Mesodermal cell (in vitro differentiated cells): ENCODE results near the gene FXR2.
"Not testable (repeated sequence)": the region's sequence is repeated elsewhere in the genome, so short reads cannot be mapped to it uniquely, and the experiment has no call there.

Experiments
- H3K27ac ChIP-seq: 2 replicates; pipeline ENCODE4 v1.7.0; 2013; ENCODE audit warnings: mild to moderate bottlenecking, low read depth, low read length, moderate library complexity; ENCODE audit not compliant: severe bottlenecking
- H3K36me3 ChIP-seq: 2 replicates; pipeline ENCODE4 v1.7.1; 2013; ENCODE audit warnings: mild to moderate bottlenecking, low read length, moderate library complexity; ENCODE audit not compliant: control insufficient read depth, insufficient read depth
- H3K4me1 ChIP-seq: one replicate; pipeline ENCODE4 v1.7.1; 2013; ENCODE audit warnings: mild to moderate bottlenecking, low read length; ENCODE audit not compliant: insufficient read depth, control insufficient read depth, poor library complexity, severe bottlenecking
- H3K4me3 ChIP-seq: 2 replicates; pipeline ENCODE4 v1.7.0; 2013; ENCODE audit warnings: low read length, control low read depth, mild to moderate bottlenecking; ENCODE audit not compliant: insufficient read depth, poor library complexity, severe bottlenecking; ENCODE audit errors: extremely low read depth
- H3K9me3 ChIP-seq: 2 replicates; pipeline ENCODE4 v1.7.1; 2013; ENCODE audit warnings: mild to moderate bottlenecking, low read length, moderate library complexity; ENCODE audit not compliant: control insufficient read depth
- WGBS, 2 experiments: methylation state at CpG; one replicate each; pipeline ENCODE4 v1.1.5; 2013; ENCODE audit warnings: missing lambda C conversion rate in 2 of 2; ENCODE audit not compliant: insufficient coverage in 2 of 2; 5-methylcytosine and 5-hydroxymethylcytosine counted together

FXR2 gene

GRCh38 chr17:7627250-7628121 is 12.8 kb upstream of the FXR2 start, which contains the start of gene SAT2:
Gene SAT2 (minus strand): TSS chr17:7627821. CDS start chr17:7627635, 186 bp downstream.
- 0 to 2% methylated on average over 32 to 45 of the region's 54 CpGs for WGBS, 2 experiments
- peaks cover 10% of the 10 kb centered on the region for H3K36me3 ChIP-seq
- H3K9me3 ChIP-seq = no peaks in the 10 kb centered on the region

GRCh38 chr17:7626956-7627249 is 12.2 kb upstream of the FXR2 start:
- peak overlapping the region; percentile 83 for H3K4me3 ChIP-seq
- H3K27ac ChIP-seq = peak overlapping the region; percentile 94
- peaks cover 10% of the 10 kb centered on the region for H3K36me3 ChIP-seq
- H3K9me3 ChIP-seq = no peaks in the 10 kb centered on the region
- peaks cover 5% of the 10 kb centered on the region for H3K4me1 ChIP-seq
- 0 to 16% methylated on average over 1 to 4 of the region's 6 CpGs for WGBS, 2 experiments

More at GRCh38 chr17:7627250-7628121, 12.8 kb upstream of the FXR2 start, which contains the start of gene SAT2:
- Histone ChIP-seq H3K4me3 (peak within 1 kb of the TSS; percentile 83), H3K4me1 (peaks cover 5% of the 10 kb centered on the region), H3K27ac (peak within 1 kb of the TSS; percentile 94)

- Histone ChIP-seq H3K36me3 (peaks cover 10% of the 10 kb centered on the region), H3K4me1 (peaks cover 5% of the 10 kb centered on the region), H3K9me3 (no peaks in the 10 kb centered on the region), H3K27ac (no peak overlapping the region), H3K4me3 (peak overlapping the region; percentile 83)
- WGBS, 2 experiments = 93 to 100% methylated on average over 5 to 6 of the region's 7 CpGs
These were observed 11.6 kb upstream of the FXR2 start for GRCh38 chr17:7626307-7626706.

- not testable (repeated sequence) for H3K36me3 ChIP-seq, H3K9me3 ChIP-seq, H3K27ac ChIP-seq, H3K4me1 ChIP-seq, H3K4me3 ChIP-seq
- WGBS, 2 experiments = 96 to 98% methylated on average over 16 of the region's 16 CpGs
These were observed 11.1 kb upstream of the FXR2 start for GRCh38 chr17:7625749-7626148.

GRCh38 chr17:7623661-7624060 is 9.0 kb upstream of the FXR2 start:
- 94% methylated on average over 2 to 5 of the region's 5 CpGs for WGBS, 2 experiments
- Histone ChIP-seq H3K4me3 (no peak overlapping the region), H3K27ac (no peak overlapping the region), H3K36me3 (peaks cover 10% of the 10 kb centered on the region), H3K9me3 (no peaks in the 10 kb centered on the region), H3K4me1 (peaks cover 5% of the 10 kb centered on the region)

GRCh38 chr17:7620835-7621234 is 6.1 kb upstream of the FXR2 start:
- H3K27ac ChIP-seq = no peak overlapping the region
- H3K4me1 ChIP-seq = no peaks in the 10 kb centered on the region
- H3K36me3 ChIP-seq = peaks cover 4% of the 10 kb centered on the region
- no peaks in the 10 kb centered on the region for H3K9me3 ChIP-seq
- no peak overlapping the region for H3K4me3 ChIP-seq
- WGBS, 2 experiments = 86 to 93% methylated on average over 5 of the region's 8 CpGs

GRCh38 chr17:7618608-7619007 is 3.9 kb upstream of the FXR2 start:
- 94 to 96% methylated on average over 4 of the region's 5 CpGs for WGBS, 2 experiments
- H3K36me3 ChIP-seq = no peaks in the 10 kb centered on the region
- H3K9me3 ChIP-seq = no peaks in the 10 kb centered on the region
- no peaks in the 10 kb centered on the region for H3K4me1 ChIP-seq
- H3K27ac ChIP-seq = no peak overlapping the region
- H3K4me3 ChIP-seq = no peak overlapping the region

GRCh38 chr17:7615265-7615747 is 609 bp upstream of the FXR2 start:
- peaks cover 5% of the 10 kb centered on the region for H3K4me1 ChIP-seq
- H3K36me3 ChIP-seq = peaks cover 17% of the 10 kb centered on the region
- H3K27ac ChIP-seq = peak overlapping the region; percentile 91
- WGBS, 2 experiments = 17 to 29% methylated on average over 15 to 18 of the region's 28 CpGs
- no peaks in the 10 kb centered on the region for H3K9me3 ChIP-seq
- peak overlapping the region; percentile 31 for H3K4me3 ChIP-seq

- H3K9me3 ChIP-seq = no peaks in the 10 kb centered on the region
- H3K27ac ChIP-seq = peak overlapping the region; percentile 91
- H3K4me3 ChIP-seq = peak overlapping the region; percentile 84
- H3K4me1 ChIP-seq = peaks cover 5% of the 10 kb centered on the region
- WGBS, 2 experiments = 11 to 13% methylated on average over 15 to 17 of the region's 20 CpGs
- peaks cover 29% of the 10 kb centered on the region for H3K36me3 ChIP-seq
These were observed 800 bp downstream of the FXR2 start for GRCh38 chr17:7613769-7614424.

GRCh38 chr17:7612294-7612640 is 2.4 kb downstream of the FXR2 start:
- peak overlapping the region; percentile 84 for H3K4me3 ChIP-seq
- no peak overlapping the region for H3K27ac ChIP-seq
- no peaks in the 10 kb centered on the region for H3K9me3 ChIP-seq
- H3K36me3 ChIP-seq = peaks cover 43% of the 10 kb centered on the region
- 93 to 95% methylated on average over 1 of the region's 1 CpG for WGBS, 2 experiments
- peaks cover 5% of the 10 kb centered on the region for H3K4me1 ChIP-seq
